ENCODE measurements around the gene IMMP2L. TPM values are rescaled to one million over a fixed set of nuclear protein-coding genes. Genes with fewer than 3 reads are reported as not detected.

The IMMP2L gene
- total and polyA plus RNA-seq, 2 of the 13 experiments (the other 11 are each of a cell fraction or from before 2014, with no cell fraction given) = 7.8 to 16.9 TPM

DNA sequence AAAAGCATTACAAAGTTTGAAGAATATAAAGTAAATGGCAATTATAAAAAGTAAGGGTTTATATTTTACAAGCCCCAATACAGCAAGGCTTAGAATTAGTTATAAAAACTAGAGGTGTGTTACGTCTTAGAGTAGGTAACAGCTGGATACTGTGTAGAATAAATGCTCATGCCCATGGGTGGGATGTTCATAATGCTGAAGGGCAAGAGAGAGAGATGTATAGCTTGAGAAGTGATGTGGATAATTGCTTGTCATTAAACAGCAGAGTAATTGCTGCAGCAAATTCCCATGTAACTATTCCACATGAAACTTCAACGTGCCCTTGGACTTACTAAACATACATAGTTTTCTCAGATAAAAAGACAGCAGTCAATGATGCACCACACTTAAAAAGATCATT lies 233.8 kb downstream of the IMMP2L start:
- no peak for ATAC-seq
- 79% methylated on average over 2 of the region's 2 CpGs for WGBS (ENCODE audit: low lambda C conversion rate)
- Histone ChIP-seq H3K9me3 (ENCODE audit: low read length) (no peaks in the 10 kb centered on the region), H3K4me2 (ENCODE audit: low read depth, low read length) (no peak overlapping the region), H3K79me2 (ENCODE audit: insufficient read depth, low read length) (no peaks in the 10 kb centered on the region), H2AFZ (ENCODE audit: low read length) (no peak overlapping the region), H3K4me3 (replicated peaks in 1 of 3; ENCODE audit: insufficient read depth in 1 of 3, low read depth in 2 of 3, low read length in 3 of 3) (no peak overlapping the region), H3K4me1 (ENCODE audit: insufficient read depth, low read length) (no peaks in the 10 kb centered on the region), H4K20me1 (ENCODE audit: insufficient read depth, low read length) (no peaks in the 10 kb centered on the region), H3K27ac (ENCODE audit: extremely low read length, insufficient read depth, low read length) (no peak overlapping the region), H3K36me3 (replicated peaks in 1 of 2; ENCODE audit: control insufficient read depth in 1 of 2, insufficient read depth in 2 of 2, low read length in 2 of 2) (no peaks in the 10 kb centered on the region), H3K27me3 (ENCODE audit: control insufficient read depth in 1 of 2, insufficient read depth in 2 of 2, low read length in 2 of 2) (no peaks in the 10 kb centered on the region), H3K9ac (ENCODE audit: insufficient read depth, low read depth, low read length) (no peak overlapping the region)
- in situ Hi-C loops (cut with HindIII; ENCODE audit: extremely low pct_ligation_motif_present, low pct_unique_long_range_greater_than_20kb) = loop anchor here (25.0 kb wide), 1 partner anchor 409 kb away; no protein-coding TSS in a partner anchor
- no peak for TF ChIP-seq ZFP36L2 (CRISPR knock-in tag; IDR thresholded peaks at IDR 0.05)
- TF ChIP-seq, protein P1, sequence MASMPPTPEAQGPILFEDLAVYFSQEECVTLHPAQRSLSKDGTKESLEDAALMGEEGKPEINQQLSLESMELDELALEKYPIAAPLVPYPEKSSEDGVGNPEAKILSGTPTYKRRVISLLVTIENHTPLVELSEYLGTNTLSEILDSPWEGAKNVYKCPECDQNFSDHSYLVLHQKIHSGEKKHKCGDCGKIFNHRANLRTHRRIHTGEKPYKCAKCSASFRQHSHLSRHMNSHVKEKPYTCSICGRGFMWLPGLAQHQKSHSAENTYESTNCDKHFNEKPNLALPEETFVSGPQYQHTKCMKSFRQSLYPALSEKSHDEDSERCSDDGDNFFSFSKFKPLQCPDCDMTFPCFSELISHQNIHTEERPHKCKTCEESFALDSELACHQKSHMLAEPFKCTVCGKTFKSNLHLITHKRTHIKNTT (CRISPR knock-in tag; IDR thresholded peaks at IDR 0.05) = no peak
- no peak for TF ChIP-seq IKZF4 (CRISPR knock-in tag; IDR thresholded peaks at IDR 0.05; ENCODE audit: borderline replicate concordance, low read depth, not compliant biosample characterization)
- TF ChIP-seq KLF9 (CRISPR knock-in tag; IDR thresholded peaks at IDR 0.05; ENCODE audit: low read depth) = no peak
- TF ChIP-seq ATF7 (IDR thresholded peaks at IDR 0.05) = no peak
- no peak for TF ChIP-seq ATF7 (CRISPR knock-in tag; IDR thresholded peaks at IDR 0.05)
- no peak for TF ChIP-seq NFKBIZ (CRISPR knock-in tag; IDR thresholded peaks at IDR 0.05)
- TF ChIP-seq, protein P2, sequence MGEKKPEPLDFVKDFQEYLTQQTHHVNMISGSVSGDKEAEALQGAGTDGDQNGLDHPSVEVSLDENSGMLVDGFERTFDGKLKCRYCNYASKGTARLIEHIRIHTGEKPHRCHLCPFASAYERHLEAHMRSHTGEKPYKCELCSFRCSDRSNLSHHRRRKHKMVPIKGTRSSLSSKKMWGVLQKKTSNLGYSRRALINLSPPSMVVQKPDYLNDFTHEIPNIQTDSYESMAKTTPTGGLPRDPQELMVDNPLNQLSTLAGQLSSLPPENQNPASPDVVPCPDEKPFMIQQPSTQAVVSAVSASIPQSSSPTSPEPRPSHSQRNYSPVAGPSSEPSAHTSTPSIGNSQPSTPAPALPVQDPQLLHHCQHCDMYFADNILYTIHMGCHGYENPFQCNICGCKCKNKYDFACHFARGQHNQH (CRISPR knock-in tag; IDR thresholded peaks at IDR 0.05) = no peak
- no peak for TF ChIP-seq SP1 (IDR thresholded peaks at IDR 0.05)
- no peak for TF ChIP-seq SP1 (CRISPR knock-in tag; IDR thresholded peaks at IDR 0.05)
- TF ChIP-seq ADNP (CRISPR knock-in tag; IDR thresholded peaks at IDR 0.05) = no peak
- TF ChIP-seq ZFP90 (CRISPR knock-in tag; IDR thresholded peaks at IDR 0.05; ENCODE audit: borderline replicate concordance) = no peak
- TF ChIP-seq SP2 (CRISPR knock-in tag; IDR thresholded peaks at IDR 0.05) = no peak
- no peak for TF ChIP-seq ZSCAN5A (CRISPR knock-in tag; IDR thresholded peaks at IDR 0.05; ENCODE audit: borderline replicate concordance)
- TF ChIP-seq ZNF296 (CRISPR knock-in tag; conservative IDR thresholded peaks at IDR 0.05) = no peak
- no peak for TF ChIP-seq TAF1 (CRISPR knock-in tag; IDR thresholded peaks at IDR 0.05)
- TF ChIP-seq KLF16 (CRISPR knock-in tag; IDR thresholded peaks at IDR 0.05) = no peak
- no peak for TF ChIP-seq ZNF776 (CRISPR knock-in tag; IDR thresholded peaks at IDR 0.05)
- intact Hi-C loops (cut with micrococcal nuclease; ENCODE audit: unreplicated experiment) = loop anchor here (5.0 kb wide), 1 partner anchor 409 kb away; no protein-coding TSS in a partner anchor
- ChIA-PET CTCF (ENCODE audit: low intra/inter-chr PET ratio, low total read pairs) (no interaction called here), POLR2A (no interaction called here)
- no TSS peak for BruUV-seq (replicated peaks)
- no peak for FAIRE-seq
- DNase-seq (ENCODE audit: low spot score) = no peak

Measured in HepG2 (cell line).